Measurements from ENCODE around the gene ITPK1. TPM values are rescaled to one million over a fixed set of nuclear protein-coding genes. Genes with fewer than 3 reads are reported as not detected.

ITPK1 gene
- total RNA-seq, 2 experiments from 2014 or later, result 65.7 to 73.0 TPM

GRCh38 chr14:92929689-92930608 lies 185.8 kb downstream of the ITPK1 start:
- CTCF ChIA-PET, result no interaction called here

GRCh38 chr14:92928961-92929688 lies 186.6 kb downstream of the ITPK1 start:
- ChIA-PET CTCF (no interaction called here), POLR2A (no interaction called here)

More at GRCh38 chr14:92929689-92930608, 185.8 kb downstream of the ITPK1 start:
- POLR2A ChIA-PET, result no interaction called here

DNA sequence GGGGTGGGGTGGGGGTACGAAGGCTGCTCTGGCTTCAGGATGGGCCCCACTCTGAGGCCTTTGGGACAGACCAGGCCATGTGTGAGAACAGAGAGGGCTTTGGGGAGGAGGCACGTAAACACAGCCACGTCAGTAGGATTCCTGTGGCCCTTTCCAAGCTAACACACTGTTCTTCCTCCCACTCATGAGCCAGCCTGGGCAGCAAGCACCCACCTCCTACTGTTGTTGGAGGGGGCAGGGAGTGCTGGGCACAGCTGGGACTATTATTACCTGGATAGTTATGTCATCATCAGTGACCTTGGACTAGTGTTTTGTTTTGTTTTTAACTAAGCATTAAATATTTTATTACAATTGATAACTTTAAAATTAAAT lies 187.5 kb downstream of the ITPK1 start:
- ChIA-PET CTCF (no interaction called here), POLR2A (no interaction called here)

- ChIA-PET CTCF (no interaction called here), POLR2A (no interaction called here)
Measured at GRCh38 chr14:92927349-92928257, 188.1 kb downstream of the ITPK1 start.

DNA sequence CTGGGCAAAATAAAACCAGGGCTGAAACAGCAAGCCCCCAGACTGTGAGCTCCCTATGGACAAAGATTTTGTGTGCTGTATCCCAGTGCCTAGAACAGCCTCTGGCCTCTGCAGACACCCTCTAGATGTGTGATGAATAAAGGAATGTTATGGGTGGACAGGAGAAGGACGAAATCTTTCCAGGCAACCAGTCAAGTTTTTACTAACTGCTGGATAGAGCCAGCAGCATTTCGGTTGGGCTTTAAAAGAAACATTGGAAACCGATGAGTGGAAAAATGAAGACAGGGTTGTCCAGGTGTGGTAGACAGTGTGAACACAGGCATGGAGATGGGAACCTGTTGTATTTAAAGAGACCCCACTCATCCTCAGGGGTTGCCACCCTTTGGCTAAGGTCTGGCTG lies 188.8 kb downstream of the ITPK1 start:
- ChIA-PET POLR2A (no interaction called here), CTCF (no interaction called here)

DNA sequence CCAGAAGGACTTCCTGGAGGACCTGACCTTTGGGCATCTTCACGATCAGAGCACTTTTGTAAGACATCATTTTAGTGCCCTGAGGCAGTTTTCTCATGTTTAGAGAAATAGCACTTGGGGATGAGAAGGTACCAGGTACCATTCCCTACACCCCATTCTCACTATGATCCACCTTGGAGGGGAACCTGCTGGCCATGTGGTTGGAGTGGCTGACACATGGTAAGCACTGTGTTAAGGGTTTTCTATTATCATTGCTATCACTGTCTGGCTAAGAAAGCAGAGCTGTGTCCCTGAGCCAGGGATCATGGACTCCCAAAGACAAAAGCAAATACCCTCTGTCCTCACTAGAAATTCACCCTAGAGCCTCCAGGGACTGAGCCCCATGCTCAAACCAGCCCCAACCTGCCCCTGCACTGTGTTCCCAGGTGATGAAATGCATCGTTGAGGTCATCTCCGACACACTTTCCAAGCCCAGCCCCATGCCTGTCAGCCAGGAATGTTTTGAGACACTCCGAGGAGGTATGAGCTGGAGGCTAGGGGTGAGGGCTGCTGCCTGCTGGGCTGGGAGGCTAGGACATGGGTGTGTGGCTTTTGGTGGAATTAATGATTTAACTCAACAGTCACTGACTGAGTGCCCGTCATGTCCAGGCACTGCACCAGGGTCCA lies 189.4 kb downstream of the ITPK1 start:
- ChIA-PET POLR2A (no interaction called here), CTCF (no interaction called here)

DNA sequence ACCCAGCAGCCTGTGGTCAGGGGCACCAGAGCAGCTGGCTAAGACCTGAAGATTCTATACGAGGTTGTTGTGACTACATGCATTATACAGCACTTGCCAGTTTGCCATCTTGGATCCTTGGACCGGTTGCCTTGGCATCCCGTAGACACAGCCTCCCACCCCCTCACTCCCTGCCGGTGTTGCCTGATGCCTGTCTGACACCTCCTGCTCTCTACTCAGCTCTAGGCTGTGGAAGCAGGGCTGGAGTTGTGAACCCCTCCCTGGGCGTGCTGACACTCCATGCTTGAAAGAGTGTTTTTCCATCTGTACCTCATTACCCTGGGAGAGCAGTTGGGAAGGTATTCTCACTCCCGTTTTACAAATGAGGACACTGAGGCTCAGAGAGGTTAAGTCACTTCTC lies 190.3 kb downstream of the ITPK1 start:
- ChIA-PET POLR2A (no interaction called here), CTCF (no interaction called here)

GRCh38 chr14:92924247-92924646 lies 191.5 kb downstream of the ITPK1 start:
- CTCF ChIA-PET, result interaction anchor here (0.6 kb wide), 1 partner anchor 1230 kb away, joined by 5 read pairs; no protein-coding TSS in a partner anchor
- POLR2A ChIA-PET, result no interaction called here

DNA sequence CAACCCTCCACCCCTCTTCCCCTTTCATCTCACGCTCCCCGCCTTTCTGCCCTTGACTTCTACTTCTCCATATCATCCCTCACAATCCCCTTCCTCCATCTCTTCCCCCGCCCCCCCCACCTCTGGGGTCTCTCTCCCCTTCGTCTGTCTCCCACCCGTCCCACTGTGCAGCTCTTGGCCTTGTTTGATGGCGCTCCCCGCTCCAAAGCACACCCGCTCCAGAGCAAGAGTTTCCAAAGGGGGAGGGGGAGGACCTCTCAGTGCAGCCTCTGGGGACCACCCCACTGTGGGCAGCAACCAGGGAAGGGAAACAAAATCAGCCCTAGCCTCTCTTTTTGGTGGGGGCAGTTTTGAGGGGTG lies 192.0 kb downstream of the ITPK1 start:
- POLR2A ChIA-PET, result no interaction called here
- CTCF ChIA-PET, result no interaction called here

DNA sequence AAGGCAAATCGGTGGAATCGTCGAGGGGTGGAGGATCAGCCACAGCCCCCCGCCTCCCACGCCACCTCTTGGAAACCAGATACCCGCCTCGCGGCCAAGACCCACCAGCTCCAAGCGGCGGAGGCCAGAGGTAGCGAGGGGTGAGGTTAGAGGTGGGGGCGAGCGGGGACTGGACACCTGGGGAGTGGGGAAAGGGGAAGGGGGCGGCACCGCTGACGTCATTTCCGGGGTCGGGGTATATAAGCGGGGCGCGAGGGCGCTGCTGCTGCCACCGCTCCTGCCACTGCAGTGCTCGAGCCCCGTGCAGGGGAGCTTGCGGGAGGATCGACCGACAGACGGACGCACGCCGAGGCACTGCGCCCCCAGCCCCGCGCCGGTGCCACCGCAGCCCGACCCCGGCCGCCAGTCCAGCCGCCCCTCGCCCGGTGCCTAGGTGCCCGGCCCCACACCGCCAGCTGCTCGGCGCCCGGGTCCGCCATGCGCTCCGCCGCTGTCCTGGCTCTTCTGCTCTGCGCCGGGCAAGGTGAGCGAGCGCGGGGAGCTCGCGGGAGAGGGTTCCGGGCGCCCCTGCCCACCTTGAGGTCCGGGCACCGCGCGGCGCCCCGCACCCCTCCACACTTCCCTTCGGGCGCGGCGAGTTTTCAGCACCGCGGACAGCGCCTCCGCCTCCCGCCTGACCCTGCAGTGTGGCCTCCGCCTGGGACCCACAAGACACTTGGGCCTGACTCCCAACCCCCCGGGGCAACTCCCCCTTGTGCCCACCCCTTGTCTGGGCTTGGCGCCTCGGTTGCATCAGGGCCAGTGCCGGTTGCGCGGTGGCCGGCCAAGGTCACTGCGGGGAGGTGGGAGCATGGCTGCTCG lies 192.6 kb downstream of the ITPK1 start, which contains the start of gene CHGA:
TSS of gene CHGA (plus strand) at position 268 of the 861 bp plus-strand sequence. CDS start at position 478, 210 bp downstream.
- CTCF ChIA-PET, result no interaction called here
- POLR2A ChIA-PET, result no interaction called here

DNA sequence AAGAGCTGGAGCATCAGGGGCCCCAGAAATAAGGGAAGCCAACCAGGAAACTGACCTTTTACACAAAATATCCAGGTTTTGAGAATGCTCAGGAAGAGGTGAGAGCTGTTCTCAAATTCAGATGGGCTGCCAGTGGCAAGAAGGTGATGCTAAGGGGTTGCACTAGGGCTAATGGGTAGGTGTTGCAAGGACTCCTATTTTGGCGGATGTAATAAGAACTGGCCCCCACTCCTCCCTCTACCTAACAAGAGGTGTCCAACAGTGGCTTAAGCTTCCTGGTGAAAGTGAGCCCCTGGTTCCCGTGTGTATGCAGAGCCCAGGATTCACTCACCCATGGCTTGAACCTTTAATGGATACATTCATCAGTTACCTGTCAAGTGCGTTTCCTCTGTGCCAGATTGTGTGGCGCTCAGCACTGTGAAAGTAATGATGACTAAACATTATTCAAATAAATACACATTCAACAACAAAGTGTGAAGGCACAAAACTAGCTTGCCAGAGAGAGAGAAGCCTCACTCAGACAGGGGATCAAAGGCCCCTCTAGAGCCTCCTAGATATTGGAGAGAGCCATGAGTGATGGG lies 193.5 kb downstream of the ITPK1 start:
- ChIA-PET POLR2A (no interaction called here), CTCF (no interaction called here)

DNA sequence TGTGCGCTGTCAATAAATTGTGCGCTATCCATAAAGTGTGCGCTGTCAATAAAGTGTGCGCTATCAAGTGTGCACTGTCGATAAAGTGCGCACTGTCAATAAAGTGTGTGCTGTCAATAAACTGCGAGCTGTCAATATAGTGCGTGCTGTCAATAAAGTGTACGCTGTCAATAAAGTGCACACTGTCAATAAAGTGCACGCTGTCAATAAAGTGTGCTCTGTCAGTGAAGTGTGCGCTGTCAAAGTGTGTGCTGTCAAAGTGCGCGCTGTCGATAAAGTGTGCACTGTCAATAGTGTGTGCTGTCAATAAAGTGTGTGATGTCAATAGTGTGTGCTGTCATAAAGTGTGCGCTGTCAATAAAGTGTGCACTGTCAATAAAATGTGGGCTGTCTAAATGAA lies 195.7 kb downstream of the ITPK1 start:
- CTCF ChIA-PET, result no interaction called here
- POLR2A ChIA-PET, result no interaction called here

- POLR2A ChIA-PET, result no interaction called here
- CTCF ChIA-PET, result no interaction called here
Measured at GRCh38 chr14:92917956-92918355, 197.8 kb downstream of the ITPK1 start.

GRCh38 chr14:92917041-92917940 lies 198.4 kb downstream of the ITPK1 start:
- ChIA-PET CTCF (no interaction called here), POLR2A (no interaction called here)

- CTCF ChIA-PET, result interaction anchor here (0.5 kb wide), 1 partner anchor 246 kb away, joined by 3 read pairs; no protein-coding TSS in a partner anchor
- POLR2A ChIA-PET, result interaction anchor here (0.6 kb wide), 1 partner anchor 1058 kb away, joined by 3 read pairs; no protein-coding TSS in a partner anchor
Measured at GRCh38 chr14:92916201-92916600, 199.5 kb downstream of the ITPK1 start.

- ChIA-PET CTCF (no interaction called here), POLR2A (interaction anchor here (0.5 kb wide), 1 partner anchor 572 kb away, joined by 3 read pairs; no protein-coding TSS in a partner anchor)
Measured at GRCh38 chr14:92914087-92914656, 201.6 kb downstream of the ITPK1 start.
